ENCODE data around the gene PARP9. TPM values are rescaled to one million over a fixed set of nuclear protein-coding genes. Genes with fewer than 3 reads are reported as not detected.

Gene PARP9
- total and polyA plus RNA-seq, 2 of the 8 experiments (the other 6 are each of a cell fraction or from before 2014, with no cell fraction given): 3.7 to 4.5 TPM

- H2BK120ac ChIP-seq (replicated peaks; ENCODE audit: low read depth, low read length): no peak overlapping the region
- no peaks in the 10 kb centered on the region for H3K79me1 ChIP-seq (ENCODE audit: low read depth, low read length)
- H2AK5ac ChIP-seq (ENCODE audit: low read depth, low read length): no peak overlapping the region
- H4K5ac ChIP-seq (ENCODE audit: insufficient read length, low read depth, low read length): no peak overlapping the region
- no peak overlapping the region for H4K8ac ChIP-seq (ENCODE audit: extremely low read depth, insufficient read depth, low read length)
- no peak overlapping the region for H2BK5ac ChIP-seq (ENCODE audit: low read depth, low read length)
- no peak overlapping the region for H3K4ac ChIP-seq (replicated peaks; ENCODE audit: insufficient read length, low read depth, low read length)
- no peak overlapping the region for H2BK20ac ChIP-seq (ENCODE audit: low read length)
- peaks cover 0 to 4% (median 0%) of the 10 kb centered on the region in 4 experiments; a peak in 1 of 7 replicates for H3K4me1 ChIP-seq (replicated peaks in 1 of 4; ENCODE audit: control insufficient read depth in 3 of 4, insufficient read depth in 4 of 4, low read length in 3 of 4)
- no peaks in the 10 kb centered on the region for H3K27me3 ChIP-seq (replicated peaks in 1 of 4; ENCODE audit: control insufficient read depth in 3 of 4, extremely low read depth in 1 of 4, insufficient read depth in 3 of 4, low read length in 3 of 4)
- H4K91ac ChIP-seq (replicated peaks; ENCODE audit: insufficient read length, low read length): no peak overlapping the region
- H3K4me2 ChIP-seq (ENCODE audit: insufficient read depth in 1 of 2, low read depth in 2 of 2, low read length in 2 of 2): no peak overlapping the region
- no peak overlapping the region for H3K18ac ChIP-seq (ENCODE audit: extremely low read depth, low read length)
- H3K9me3 ChIP-seq (ENCODE audit: insufficient read depth in 2 of 2, low read depth in 1 of 2, low read length in 1 of 2): no peaks in the 10 kb centered on the region
- no peak overlapping the region for H3K9ac ChIP-seq (replicated peaks in 1 of 4; ENCODE audit: extremely low read depth in 1 of 4, low read depth in 3 of 4, low read length in 3 of 4)
- POLR2A ChIA-PET (ENCODE audit: partially characterized antibody): no interaction called here
- no peak for FAIRE-seq
- TF ChIP-seq RFX5 (IDR thresholded peaks at IDR 0.05; ENCODE audit: borderline replicate concordance, low read depth, low read length) (no peak), HDAC6 (IDR thresholded peaks at IDR 0.05; ENCODE audit: low read depth, low read length) (no peak), SIN3A (conservative IDR thresholded peaks at IDR 0.05 in 1 of 2, IDR thresholded peaks at IDR 0.05 in 1 of 2; ENCODE audit: low read depth in 1 of 2, low read length in 2 of 2) (no peak), RNF2 (IDR thresholded peaks at IDR 0.05; ENCODE audit: borderline replicate concordance, low read depth, low read length, missing control alignments, poor library complexity, severe bottlenecking) (no peak), POU5F1 (IDR thresholded peaks at IDR 0.05; ENCODE audit: low read depth, low read length) (no peak)
- TF ChIP-seq, protein P1, sequence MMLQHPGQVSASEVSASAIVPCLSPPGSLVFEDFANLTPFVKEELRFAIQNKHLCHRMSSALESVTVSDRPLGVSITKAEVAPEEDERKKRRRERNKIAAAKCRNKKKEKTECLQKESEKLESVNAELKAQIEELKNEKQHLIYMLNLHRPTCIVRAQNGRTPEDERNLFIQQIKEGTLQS (IDR thresholded peaks at IDR 0.05; ENCODE audit: insufficient read depth, low read depth, low read length): no peak
- CTCF ChIA-PET (ENCODE audit: partially characterized antibody): interaction anchor here (0.9 kb wide), 1 partner anchor 216 kb away, joined by 3 read pairs; no protein-coding TSS in a partner anchor
- no peak overlapping the region for H3K56ac ChIP-seq (replicated peaks; ENCODE audit: insufficient read length, low read depth, low read length)
- H3K14ac ChIP-seq (ENCODE audit: insufficient read length): no peak overlapping the region
- H2AFZ ChIP-seq (ENCODE audit: low read length): no peak overlapping the region
- no peak overlapping the region for H2BK12ac ChIP-seq (ENCODE audit: low read depth, low read length)
- no peak for DNase-seq (ENCODE audit: low read depth in 1 of 2, low spot score in 2 of 2)
- H2BK15ac ChIP-seq (ENCODE audit: low read length): no peak overlapping the region
- no peaks in the 10 kb centered on the region for H4K20me1 ChIP-seq (replicated peaks in 1 of 2; ENCODE audit: control insufficient read depth in 1 of 2, insufficient read depth in 2 of 2, low read length in 2 of 2)
- H3K36me3 ChIP-seq (ENCODE audit: control insufficient read depth in 2 of 4, insufficient read depth in 4 of 4, low read length in 3 of 4): no peaks in the 10 kb centered on the region
- no peak overlapping the region for H3K4me3 ChIP-seq (ENCODE audit: extremely low read depth in 1 of 4, insufficient read depth in 2 of 4, low read depth in 3 of 4, low read length in 4 of 4)
- no peak overlapping the region for H3K27ac ChIP-seq (ENCODE audit: low read depth, low read length)
- no peaks in the 10 kb centered on the region for H3K79me2 ChIP-seq (ENCODE audit: control insufficient read depth in 1 of 2, insufficient read depth in 2 of 2, low read length in 2 of 2)
- H3K23me2 ChIP-seq (ENCODE audit: low read depth, low read length): no peaks in the 10 kb centered on the region
- 83% methylated on average over 1 of the region's 1 CpG; no CpG with 5 or more reads in 1 of the 2 experiments for WGBS, 2 experiments (ENCODE audit: extremely low coverage in 1 of 2, insufficient coverage in 1 of 2, insufficient read length in 1 of 2, insufficient replicate concordance in 2 of 2, low coverage in 1 of 2, low lambda C conversion rate in 2 of 2, missing lambda C conversion rate in 1 of 2)
- H3K23ac ChIP-seq (ENCODE audit: insufficient read length): no peak overlapping the region
These were observed 44.8 kb upstream of the PARP9 start for GRCh38 chr3:122608916-122609315.
